Measurements from ENCODE around the gene NHEJ1. TPM values are rescaled to one million over a fixed set of nuclear protein-coding genes. Genes with fewer than 3 reads are reported as not detected.

The NHEJ1 gene
- total and polyA plus RNA-seq, 4 donors: 9.8 to 12.7 (median 11.1) TPM

- H3K4me3 ChIP-seq (ENCODE audit: low read depth, low read length): no peak overlapping the region
- no CpG with 5 or more reads among the region's 1 CpG for WGBS (ENCODE audit: insufficient coverage)
- H3K36me3 ChIP-seq (ENCODE audit: control insufficient read depth, insufficient read depth, low read length): no peaks in the 10 kb centered on the region
- H3K27me3 ChIP-seq (ENCODE audit: control insufficient read depth, insufficient read depth, low read length): peaks cover 31% of the 10 kb centered on the region
- H3K27ac ChIP-seq (ENCODE audit: low read depth, low read length): no peak overlapping the region
- no peaks in the 10 kb centered on the region for H3K9me3 ChIP-seq (ENCODE audit: control insufficient read depth, insufficient read depth, low read length)
- H3K4me1 ChIP-seq (ENCODE audit: control insufficient read depth, insufficient read depth, low read length): peaks cover 4% of the 10 kb centered on the region
- no peak for DNase-seq (ENCODE audit: low read depth in 4 of 6, low spot score in 6 of 6)
Measured at GRCh38 chr2:219065484-219065883, 95.1 kb downstream of the NHEJ1 start.

GRCh38 chr2:219062081-219062480, 98.5 kb downstream of the NHEJ1 start:
- DNase-seq (ENCODE audit: low read depth in 4 of 6, low spot score in 6 of 6): no peak
- Histone ChIP-seq H3K36me3 (ENCODE audit: control insufficient read depth, insufficient read depth, low read length) (no peaks in the 10 kb centered on the region), H3K4me3 (ENCODE audit: low read depth, low read length) (no peak overlapping the region), H3K9me3 (ENCODE audit: control insufficient read depth, insufficient read depth, low read length) (no peaks in the 10 kb centered on the region), H3K4me1 (ENCODE audit: control insufficient read depth, insufficient read depth, low read length) (peaks cover 37% of the 10 kb centered on the region), H3K27me3 (ENCODE audit: control insufficient read depth, insufficient read depth, low read length) (peaks cover 64% of the 10 kb centered on the region), H3K27ac (ENCODE audit: low read depth, low read length) (no peak overlapping the region)
- WGBS (ENCODE audit: insufficient coverage): 71% methylated on average over 2 of the region's 6 CpGs

GRCh38 chr2:219060821-219061791, 99.5 kb downstream of the NHEJ1 start, which contains the start of gene IHH:
IHH (minus strand) TSS chr2:219060921; CDS start chr2:219060467, 454 bp downstream.
- WGBS (ENCODE audit: insufficient coverage): 0% methylated on average over 73 of the region's 76 CpGs
- no peak within 1 kb of the TSS for H3K4me3 ChIP-seq (ENCODE audit: low read depth, low read length)

GRCh38 chr2:219059725-219060682, 100.6 kb downstream of the NHEJ1 start:
- peaks cover 5% of the 10 kb centered on the region for H3K36me3 ChIP-seq (ENCODE audit: control insufficient read depth, insufficient read depth, low read length)
- H3K4me1 ChIP-seq (ENCODE audit: control insufficient read depth, insufficient read depth, low read length): peaks cover 40% of the 10 kb centered on the region
- H3K4me3 ChIP-seq (ENCODE audit: low read depth, low read length): no peak overlapping the region
- 2% methylated on average over 81 of the region's 81 CpGs for WGBS (ENCODE audit: insufficient coverage)
- no peak overlapping the region for H3K27ac ChIP-seq (ENCODE audit: low read depth, low read length)
- H3K9me3 ChIP-seq (ENCODE audit: control insufficient read depth, insufficient read depth, low read length): no peaks in the 10 kb centered on the region
- peaks cover 85% of the 10 kb centered on the region for H3K27me3 ChIP-seq (ENCODE audit: control insufficient read depth, insufficient read depth, low read length)
- DNase-seq (ENCODE audit: low read depth in 4 of 6, low spot score in 6 of 6): no peak

More at GRCh38 chr2:219060821-219061791, 99.5 kb downstream of the NHEJ1 start, which contains the start of gene IHH:
- Histone ChIP-seq H3K9me3 (ENCODE audit: control insufficient read depth, insufficient read depth, low read length) (no peaks in the 10 kb centered on the region), H3K27ac (ENCODE audit: low read depth, low read length) (no peak within 1 kb of the TSS), H3K27me3 (ENCODE audit: control insufficient read depth, insufficient read depth, low read length) (peaks cover 74% of the 10 kb centered on the region), H3K4me1 (ENCODE audit: control insufficient read depth, insufficient read depth, low read length) (peaks cover 40% of the 10 kb centered on the region), H3K36me3 (ENCODE audit: control insufficient read depth, insufficient read depth, low read length) (no peaks in the 10 kb centered on the region)
- no peak for DNase-seq (ENCODE audit: low read depth in 4 of 6, low spot score in 6 of 6)

- Histone ChIP-seq H3K27me3 (ENCODE audit: control insufficient read depth, insufficient read depth, low read length) (peaks cover 91% of the 10 kb centered on the region), H3K4me3 (ENCODE audit: low read depth, low read length) (no peak overlapping the region), H3K36me3 (ENCODE audit: control insufficient read depth, insufficient read depth, low read length) (peaks cover 5% of the 10 kb centered on the region), H3K27ac (ENCODE audit: low read depth, low read length) (no peak overlapping the region), H3K4me1 (ENCODE audit: control insufficient read depth, insufficient read depth, low read length) (peaks cover 40% of the 10 kb centered on the region), H3K9me3 (ENCODE audit: control insufficient read depth, insufficient read depth, low read length) (no peaks in the 10 kb centered on the region)
- no peak for DNase-seq (ENCODE audit: low read depth in 4 of 6, low spot score in 6 of 6)
- 2% methylated on average over 16 of the region's 17 CpGs for WGBS (ENCODE audit: insufficient coverage)
Measured at GRCh38 chr2:219059375-219059724, 101.3 kb downstream of the NHEJ1 start.

- Histone ChIP-seq H3K4me3 (ENCODE audit: low read depth, low read length) (no peak overlapping the region), H3K9me3 (ENCODE audit: control insufficient read depth, insufficient read depth, low read length) (no peaks in the 10 kb centered on the region), H3K4me1 (ENCODE audit: control insufficient read depth, insufficient read depth, low read length) (peaks cover 40% of the 10 kb centered on the region), H3K36me3 (ENCODE audit: control insufficient read depth, insufficient read depth, low read length) (peaks cover 5% of the 10 kb centered on the region), H3K27me3 (ENCODE audit: control insufficient read depth, insufficient read depth, low read length) (peaks cover 89% of the 10 kb centered on the region), H3K27ac (ENCODE audit: low read depth, low read length) (no peak overlapping the region)
- WGBS (ENCODE audit: insufficient coverage): 7% methylated on average over 42 of the region's 42 CpGs
- DNase-seq (ENCODE audit: low read depth in 4 of 6, low spot score in 6 of 6): no peak
Measured at GRCh38 chr2:219058541-219059374, 101.9 kb downstream of the NHEJ1 start.

GRCh38 chr2:219057709-219058540, 102.7 kb downstream of the NHEJ1 start:
- H3K4me1 ChIP-seq (ENCODE audit: control insufficient read depth, insufficient read depth, low read length): peaks cover 40% of the 10 kb centered on the region
- peak in 5 of 6 donors; percentile 46 to 89 (median 50) for DNase-seq (ENCODE audit: low read depth in 4 of 6, low spot score in 6 of 6)
- WGBS (ENCODE audit: insufficient coverage): under 1% methylated on average over 45 of the region's 52 CpGs
- peaks cover 85% of the 10 kb centered on the region for H3K27me3 ChIP-seq (ENCODE audit: control insufficient read depth, insufficient read depth, low read length)
- H3K27ac ChIP-seq (ENCODE audit: low read depth, low read length): no peak overlapping the region
- H3K9me3 ChIP-seq (ENCODE audit: control insufficient read depth, insufficient read depth, low read length): no peaks in the 10 kb centered on the region
- H3K36me3 ChIP-seq (ENCODE audit: control insufficient read depth, insufficient read depth, low read length): peaks cover 5% of the 10 kb centered on the region
- H3K4me3 ChIP-seq (ENCODE audit: low read depth, low read length): peak overlapping the region; percentile 18

- peak in 1 of 6 donors; percentile 30 for DNase-seq (ENCODE audit: low read depth in 4 of 6, low spot score in 6 of 6)
- Histone ChIP-seq H3K27ac (ENCODE audit: low read depth, low read length) (no peak overlapping the region), H3K4me3 (ENCODE audit: low read depth, low read length) (no peak overlapping the region), H3K4me1 (ENCODE audit: control insufficient read depth, insufficient read depth, low read length) (peaks cover 40% of the 10 kb centered on the region), H3K9me3 (ENCODE audit: control insufficient read depth, insufficient read depth, low read length) (no peaks in the 10 kb centered on the region), H3K27me3 (ENCODE audit: control insufficient read depth, insufficient read depth, low read length) (peaks cover 78% of the 10 kb centered on the region), H3K36me3 (ENCODE audit: control insufficient read depth, insufficient read depth, low read length) (peaks cover 5% of the 10 kb centered on the region)
- 7% methylated on average over 38 of the region's 40 CpGs for WGBS (ENCODE audit: insufficient coverage)
Measured at GRCh38 chr2:219056896-219057708, 103.5 kb downstream of the NHEJ1 start.
